GM12873 (cell line): ENCODE data around the gene PCDHGA1.

Experiments
- CTCF ChIP-seq: IDR thresholded peaks from 2 replicates; pipeline ENCODE4 v1.5.1; 2012; ENCODE audit warnings: low read depth, mild to moderate bottlenecking, moderate library complexity, low read length, control low read depth; ENCODE audit not compliant: insufficient read depth; ENCODE audit errors: missing control alignments

The PCDHGA1 gene

GRCh38 chr5:141356133-141356532 is 25.8 kb downstream of the PCDHGA1 start:
- no peak for TF ChIP-seq CTCF

- TF ChIP-seq CTCF: no peak
These were observed 26.6 kb downstream of the PCDHGA1 start for GRCh38 chr5:141356950-141357349.

- TF ChIP-seq CTCF: peak; percentile 27
These were observed 29.6 kb downstream of the PCDHGA1 start, which contains the start of gene PCDHGB2 for GRCh38 chr5:141359790-141360426. TSS of gene PCDHGB2 (plus strand) at chr5:141359994. CDS start at chr5:141360136, 142 bp downstream.

GRCh38 chr5:141360685-141361084 is 30.4 kb downstream of the PCDHGA1 start:
- TF ChIP-seq CTCF: no peak

- TF ChIP-seq CTCF: no peak
These were observed 32.4 kb downstream of the PCDHGA1 start for GRCh38 chr5:141362719-141363118.

GRCh38 chr5:141363952-141364660 is 33.8 kb downstream of the PCDHGA1 start, which contains the start of gene PCDHGA5:
TSS of gene PCDHGA5 (plus strand) at chr5:141364162. CDS start at chr5:141364331, 169 bp downstream.
- TF ChIP-seq CTCF: no peak

- TF ChIP-seq CTCF: no peak
These were observed 35.9 kb downstream of the PCDHGA1 start for GRCh38 chr5:141366016-141366896.
